DOHH2 (cell line): ENCODE measurements around the gene FSD1.

Source experiments
- H3F3A ChIP-seq: fragments of 200-600 bp; sonication (generic), shearing (Covaris generic); 2 replicates; pipeline ENCODE4 v1.6.0; 2016; ENCODE audit warnings: antibody characterized with exemption, mild to moderate bottlenecking; ENCODE audit not compliant: control insufficient read depth, insufficient read depth
- H3K27ac ChIP-seq: fragments of 200-600 bp; sonication (generic); 2 replicates; pipeline ENCODE4 v1.5.1; 2014; ENCODE audit warnings: low read depth, mild to moderate bottlenecking, low read length, moderate library complexity
- H3K27me3 ChIP-seq: fragments of 200-600 bp; sonication (generic); 2 replicates; pipeline ENCODE4 v1.6.1; 2014; ENCODE audit warnings: mild to moderate bottlenecking, low read length, mixed read lengths; ENCODE audit not compliant: control insufficient read depth
- H3K36me3 ChIP-seq: fragments of 200-600 bp; sonication (generic); 2 replicates; pipeline ENCODE4 v1.6.1; 2014; ENCODE audit warnings: mild to moderate bottlenecking, low read length, moderate library complexity, mixed read lengths; ENCODE audit not compliant: control insufficient read depth
- H3K4me1 ChIP-seq: fragments of 200-600 bp; sonication (generic); 2 replicates; pipeline ENCODE4 v1.6.1; 2014; ENCODE audit warnings: mild to moderate bottlenecking, low read length, mixed read lengths; ENCODE audit not compliant: control insufficient read depth
- H3K4me2 ChIP-seq: fragments of 200-600 bp; sonication (generic); 2 replicates; pipeline ENCODE4 v1.6.0; 2014; ENCODE audit warnings: mild to moderate bottlenecking, low read length, moderate library complexity
- H3K4me3 ChIP-seq: fragments of 200-600 bp; sonication (generic); 2 replicates; pipeline ENCODE4 v1.5.1; 2014; ENCODE audit warnings: mild to moderate bottlenecking, low read length, mixed read lengths
- H3K79me2 ChIP-seq: fragments of 200-600 bp; sonication (generic); 2 replicates; pipeline ENCODE4 v1.6.1; 2014; ENCODE audit warnings: mild to moderate bottlenecking, low read length, mixed read lengths; ENCODE audit not compliant: control insufficient read depth
- H3K9me2 ChIP-seq: fragments of 200-600 bp; sonication (generic); replicated peaks from 2 replicates; pipeline ENCODE4 v1.6.1; 2014; ENCODE audit warnings: mild to moderate bottlenecking, low read length, mixed read lengths; ENCODE audit not compliant: control insufficient read depth
- H3K9me3 ChIP-seq: fragments of 200-600 bp; sonication (generic); 2 replicates; pipeline ENCODE4 v1.6.1; 2014; ENCODE audit warnings: antibody characterized with exemption, low read length, mixed read lengths; ENCODE audit not compliant: control insufficient read depth, insufficient read depth
- H4K20me1 ChIP-seq: fragments of 200-600 bp; sonication (generic); 2 replicates; pipeline ENCODE4 v1.6.0; 2014; ENCODE audit warnings: low read depth, mild to moderate bottlenecking, antibody characterized with exemption, low read length, moderate library complexity; ENCODE audit not compliant: control insufficient read depth, insufficient read depth
- CTCF ChIP-seq: fragments of 200-600 bp; sonication (generic); IDR thresholded peaks from one replicate; pipeline ENCODE4 v1.5.1; 2014; ENCODE audit warnings: antibody characterized with exemption, mild to moderate bottlenecking, low read depth, low read length; ENCODE audit not compliant: poor library complexity, severe bottlenecking
- EZH2phosphoT487 ChIP-seq: fragments of 200-600 bp; sonication (generic); IDR thresholded peaks from 2 replicates; pipeline ENCODE4 v1.6.1; 2017; ENCODE audit warnings: borderline replicate concordance, mild to moderate bottlenecking, antibody characterized with exemption, low read length, moderate library complexity, mixed read lengths

FSD1 gene

GRCh38 chr19:4304538-4305256 lies at the start of gene FSD1:
Gene FSD1, plus strand, starts transcription at chr19:4304598. Its CDS starts 149 bp downstream, at chr19:4304747.
- H3K4me2 ChIP-seq: peak within 1 kb of the TSS; percentile 55
- H3K27me3 ChIP-seq: no peaks in the 10 kb centered on the region
- no peaks in the 10 kb centered on the region for H3K9me2 ChIP-seq
- no peaks in the 10 kb centered on the region for H4K20me1 ChIP-seq
- no peaks in the 10 kb centered on the region for H3K36me3 ChIP-seq
- no peaks in the 10 kb centered on the region for H3F3A ChIP-seq
- TF ChIP-seq EZH2phosphoT487 (no peak), CTCF (no peak)
- H3K9me3 ChIP-seq: no peaks in the 10 kb centered on the region
- no peak within 1 kb of the TSS for H3K27ac ChIP-seq
- no peaks in the 10 kb centered on the region for H3K79me2 ChIP-seq
- H3K4me1 ChIP-seq: peaks cover 3% of the 10 kb centered on the region; the same call in 1 of the 2 replicates
- peak within 1 kb of the TSS; percentile 62 for H3K4me3 ChIP-seq

- Histone ChIP-seq H3K27me3 (no peaks in the 10 kb centered on the region), H3K4me2 (no peak overlapping the region), H3K36me3 (peaks cover 66% of the 10 kb centered on the region), H4K20me1 (no peaks in the 10 kb centered on the region), H3K79me2 (no peaks in the 10 kb centered on the region), H3K9me2 (no peaks in the 10 kb centered on the region), H3K4me3 (no peak overlapping the region), H3F3A (no peaks in the 10 kb centered on the region), H3K27ac (no peak overlapping the region), H3K9me3 (no peaks in the 10 kb centered on the region), H3K4me1 (no peaks in the 10 kb centered on the region)
- TF ChIP-seq CTCF: peak; percentile 71
- TF ChIP-seq EZH2phosphoT487: no peak
These were observed 47.8 kb upstream of the FSD1 start for GRCh38 chr19:4256563-4256962.

- TF ChIP-seq EZH2phosphoT487 (no peak), CTCF (no peak)
- Histone ChIP-seq H3K27me3 (no peaks in the 10 kb centered on the region), H3K36me3 (peaks cover 64% of the 10 kb centered on the region)
These were observed 47.4 kb upstream of the FSD1 start for GRCh38 chr19:4257025-4257424.

More at GRCh38 chr19:4257025-4257424, 47.4 kb upstream of the FSD1 start:
- Histone ChIP-seq H3K79me2 (no peaks in the 10 kb centered on the region), H4K20me1 (no peaks in the 10 kb centered on the region), H3K9me2 (no peaks in the 10 kb centered on the region), H3K4me2 (no peak overlapping the region), H3K9me3 (no peaks in the 10 kb centered on the region), H3K4me3 (no peak overlapping the region), H3K4me1 (no peaks in the 10 kb centered on the region), H3K27ac (no peak overlapping the region), H3F3A (no peaks in the 10 kb centered on the region)
